ENCODE measurements around the gene KAT2B. TPM values are rescaled to one million over a fixed set of nuclear protein-coding genes. Genes with fewer than 3 reads are reported as not detected.

The KAT2B gene
- polyA plus RNA-seq, 1 of the 3 experiments (the other 2 are of a cell fraction): 2.1 TPM

- TF ChIP-seq FOSL2 (IDR thresholded peaks at IDR 0.05; ENCODE audit: borderline replicate concordance, low read depth): no peak
Observed at GRCh38 chr3:20075197-20075596, 35.0 kb downstream of the KAT2B start (continued).

- Histone ChIP-seq H3K4me1 (ENCODE audit: control insufficient read depth in 1 of 2, insufficient read depth in 2 of 2, low read depth in 1 of 2, low read length in 1 of 2) (peaks cover 0 to 6% of the 10 kb centered on the region in 2 experiments; a peak in 2 of 4 replicates), H3K9me3 (no peaks in the 10 kb centered on the region), H3K4me3 (ENCODE audit: low read depth in 2 of 2, low read length in 1 of 2) (no peak overlapping the region), H3K36me3 (replicated peaks in 1 of 2; ENCODE audit: control insufficient read depth in 1 of 2, insufficient read depth in 2 of 2, low read length in 1 of 2) (no peaks in the 10 kb centered on the region), H3K27me3 (ENCODE audit: insufficient read depth) (no peaks in the 10 kb centered on the region), H3K4me2 (no peak overlapping the region), H3K27ac (ENCODE audit: low read depth in 2 of 2, low read length in 1 of 2) (no peak overlapping the region), H3K79me2 (ENCODE audit: insufficient read depth) (no peaks in the 10 kb centered on the region), H3K9ac (no peak overlapping the region), H3K9me2 (no peaks in the 10 kb centered on the region), H3F3A (replicated peaks; ENCODE audit: insufficient read depth) (no peaks in the 10 kb centered on the region), H2AFZ (ENCODE audit: low read depth) (no peak overlapping the region), H4K20me1 (ENCODE audit: insufficient read depth) (no peaks in the 10 kb centered on the region)
- TF ChIP-seq YY1 (IDR thresholded peaks at IDR 0.05; ENCODE audit: low read depth): no peak
- TF ChIP-seq USF1 (IDR thresholded peaks at IDR 0.05; ENCODE audit: borderline replicate concordance, low read depth): no peak
- WGBS (ENCODE audit: low lambda C conversion rate): 89% methylated on average over 6 of the region's 6 CpGs
- ChIA-PET POLR2A (no interaction called here), CTCF (no interaction called here)
- no peak for DNase-seq
Observed at GRCh38 chr3:20076296-20076997, 36.2 kb downstream of the KAT2B start.

- H3K9ac ChIP-seq: no peak overlapping the region
- WGBS (ENCODE audit: low lambda C conversion rate): 89% methylated on average over 1 of the region's 1 CpG
- H3F3A ChIP-seq (replicated peaks; ENCODE audit: insufficient read depth): no peaks in the 10 kb centered on the region
- H3K79me2 ChIP-seq (ENCODE audit: insufficient read depth): no peaks in the 10 kb centered on the region
- POLR2A ChIA-PET: no interaction called here
- H2AFZ ChIP-seq (ENCODE audit: low read depth): no peak overlapping the region
- no peaks in the 10 kb centered on the region for H4K20me1 ChIP-seq (ENCODE audit: insufficient read depth)
- no peaks in the 10 kb centered on the region for H3K36me3 ChIP-seq (replicated peaks in 1 of 2; ENCODE audit: control insufficient read depth in 1 of 2, insufficient read depth in 2 of 2, low read length in 1 of 2)
- H3K4me3 ChIP-seq (ENCODE audit: low read depth in 2 of 2, low read length in 1 of 2): no peak overlapping the region
- peaks cover 0 to 7% of the 10 kb centered on the region in 2 experiments; a peak in 2 of 4 replicates for H3K4me1 ChIP-seq (ENCODE audit: control insufficient read depth in 1 of 2, insufficient read depth in 2 of 2, low read depth in 1 of 2, low read length in 1 of 2)
- no peak overlapping the region for H3K4me2 ChIP-seq
- no peak for DNase-seq
- TF ChIP-seq ELF1 (IDR thresholded peaks at IDR 0.05): no peak
- TF ChIP-seq MEF2A (IDR thresholded peaks at IDR 0.05; ENCODE audit: borderline replicate concordance, low read depth): no peak
- no peak for TF ChIP-seq JUND (IDR thresholded peaks at IDR 0.05)
- no peak for TF ChIP-seq ZBTB33 (IDR thresholded peaks at IDR 0.05; ENCODE audit: borderline replicate concordance, low read depth)
- no peak for TF ChIP-seq GATA2 (CRISPR knock-in tag; IDR thresholded peaks at IDR 0.05)
- TF ChIP-seq EP300 (IDR thresholded peaks at IDR 0.05; ENCODE audit: borderline replicate concordance in 1 of 2, low read depth in 1 of 2, low read length in 1 of 2): no peak
- TF ChIP-seq REST (IDR thresholded peaks at IDR 0.05; ENCODE audit: low read depth, low read length): no peak
- TF ChIP-seq SMC3 (IDR thresholded peaks at IDR 0.05; ENCODE audit: low read depth, low read length): no peak
- CTCF ChIA-PET: no interaction called here
- H3K9me2 ChIP-seq: no peaks in the 10 kb centered on the region
- no peaks in the 10 kb centered on the region for H3K27me3 ChIP-seq (ENCODE audit: insufficient read depth)
- no peaks in the 10 kb centered on the region for H3K9me3 ChIP-seq
- H3K27ac ChIP-seq (ENCODE audit: low read depth in 2 of 2, low read length in 1 of 2): no peak overlapping the region
Observed at GRCh38 chr3:20077068-20077467, 36.8 kb downstream of the KAT2B start.

Data from SK-N-SH (cell line).